ENCODE results near the gene NFRKB. TPM values are rescaled to one million over a fixed set of nuclear protein-coding genes. Genes with fewer than 3 reads are reported as not detected.
"Not testable (repeated sequence)": the region's sequence is repeated elsewhere in the genome, so short reads cannot be mapped to it uniquely, and the experiment has no call there.

NFRKB gene
- total and polyA plus RNA-seq, 9 donors: 15.3 to 33.9 (median 27.4) TPM

- TF ChIP-seq EP300 (IDR thresholded peaks at IDR 0.05): no peak
- no peak for TF ChIP-seq POLR2A (IDR thresholded peaks at IDR 0.05)
- TF ChIP-seq CTCF (IDR thresholded peaks at IDR 0.05): no peak
- H3K27ac ChIP-seq: no peak overlapping the region
- no peak overlapping the region for H3K4me3 ChIP-seq
- intact Hi-C loops (cut with DNase I): no loop called here
- no peak for DNase-seq
- 92 to 95% (median 94%) methylated on average over 8 of the region's 8 CpGs for WGBS, 3 donors
- H3K36me3 ChIP-seq: peaks cover 2% of the 10 kb centered on the region
- no peaks in the 10 kb centered on the region for H3K9me3 ChIP-seq
- no peaks in the 10 kb centered on the region for H3K27me3 ChIP-seq
- no peaks in the 10 kb centered on the region for H3K4me1 ChIP-seq (ENCODE audit: insufficient read depth)
Measured at GRCh38 chr11:129884581-129884980, 10.8 kb downstream of the NFRKB start.

GRCh38 chr11:129881570-129882170 is 13.7 kb downstream of the NFRKB start:
- no peaks in the 10 kb centered on the region for H3K27me3 ChIP-seq
- H3K36me3 ChIP-seq: peaks cover 2% of the 10 kb centered on the region
- H3K27ac ChIP-seq: no peak overlapping the region
- no peak for TF ChIP-seq EP300 (IDR thresholded peaks at IDR 0.05)
- TF ChIP-seq CTCF (IDR thresholded peaks at IDR 0.05): no peak
- TF ChIP-seq POLR2A (IDR thresholded peaks at IDR 0.05): no peak
- DNase-seq: no peak
- H3K4me1 ChIP-seq (ENCODE audit: insufficient read depth): no peaks in the 10 kb centered on the region
- H3K4me3 ChIP-seq: no peak overlapping the region
- intact Hi-C loops (cut with DNase I): no loop called here
- WGBS, 3 donors: 75 to 78% (median 76%) methylated on average over 9 of the region's 9 CpGs
- no peaks in the 10 kb centered on the region for H3K9me3 ChIP-seq

GRCh38 chr11:129880311-129880710 is 15.1 kb downstream of the NFRKB start:
- Histone ChIP-seq H3K27ac (no peak overlapping the region), H3K4me1 (ENCODE audit: insufficient read depth) (no peaks in the 10 kb centered on the region), H3K36me3 (peaks cover under 1% of the 10 kb centered on the region), H3K4me3 (no peak overlapping the region), H3K27me3 (no peaks in the 10 kb centered on the region), H3K9me3 (no peaks in the 10 kb centered on the region)
- DNase-seq: no peak
- TF ChIP-seq EP300 (IDR thresholded peaks at IDR 0.05): no peak
- no peak for TF ChIP-seq POLR2A (IDR thresholded peaks at IDR 0.05)
- TF ChIP-seq CTCF (IDR thresholded peaks at IDR 0.05): no peak
- intact Hi-C loops (cut with DNase I): no loop called here
- 85 to 95% (median 87%) methylated on average over 3 of the region's 3 CpGs for WGBS, 3 donors

DNA sequence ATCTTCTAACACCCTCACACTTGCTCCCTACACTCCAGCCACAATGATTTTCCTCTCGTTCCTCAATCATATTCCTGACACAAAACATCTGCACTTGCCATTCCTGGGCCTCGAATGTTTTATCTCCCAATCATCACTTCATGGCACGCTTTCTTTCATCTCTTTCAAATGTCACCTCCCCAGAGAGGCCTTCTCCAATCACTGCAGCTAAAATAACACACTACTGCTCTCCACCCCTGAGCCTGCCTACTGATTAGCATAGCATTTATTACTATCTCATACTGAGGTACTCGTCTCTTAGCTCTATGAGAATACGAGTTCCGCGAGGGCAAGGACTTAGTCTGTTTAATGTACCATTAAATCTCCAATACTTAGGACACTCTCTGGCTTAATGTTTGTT is 23.5 kb downstream of the NFRKB start:
- H3K4me3 ChIP-seq: no peak overlapping the region
- WGBS, 3 donors: 82 to 85% (median 83%) methylated on average over 7 of the region's 7 CpGs
- no peaks in the 10 kb centered on the region for H3K36me3 ChIP-seq
- H3K27me3 ChIP-seq: no peaks in the 10 kb centered on the region
- no peak for TF ChIP-seq POLR2A (IDR thresholded peaks at IDR 0.05)
- TF ChIP-seq CTCF (IDR thresholded peaks at IDR 0.05): no peak
- no peak for TF ChIP-seq EP300 (IDR thresholded peaks at IDR 0.05)
- intact Hi-C loops (cut with DNase I): no loop called here
- no peaks in the 10 kb centered on the region for H3K9me3 ChIP-seq
- no peaks in the 10 kb centered on the region for H3K4me1 ChIP-seq (ENCODE audit: insufficient read depth)
- no peak overlapping the region for H3K27ac ChIP-seq
- no peak for DNase-seq

DNA sequence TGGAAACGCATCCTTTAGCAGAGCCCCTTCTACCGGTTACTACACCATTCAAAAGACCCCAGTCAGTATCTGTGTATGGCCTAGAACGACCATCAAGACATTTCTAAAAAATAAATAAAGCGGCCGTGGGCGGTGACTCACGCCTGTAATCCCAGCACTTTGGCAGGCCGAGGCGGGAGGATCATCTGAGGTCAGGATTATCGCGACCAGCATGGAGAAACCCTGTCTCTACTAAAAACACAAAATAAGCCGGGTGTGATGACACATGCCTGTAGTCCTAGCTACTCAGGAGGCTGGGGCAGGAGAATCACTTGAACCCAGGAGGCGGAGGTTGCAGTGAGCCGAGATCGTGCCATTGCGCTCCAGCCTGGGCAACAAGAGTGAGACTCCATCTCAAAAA is 26.8 kb downstream of the NFRKB start:
- H3K4me3 ChIP-seq; H3K9me3 ChIP-seq; H3K27ac ChIP-seq; H3K27me3 ChIP-seq; H3K4me1 ChIP-seq (ENCODE audit: insufficient read depth); intact Hi-C loops (cut with DNase I); DNase-seq; H3K36me3 ChIP-seq: not testable (repeated sequence)
- WGBS, 3 donors: 79 to 84% (median 79%) methylated on average over 16 of the region's 16 CpGs
